OCI-LY7 (cell line): ENCODE data around the gene IL2RG. TPM values are rescaled to one million over a fixed set of nuclear protein-coding genes. Genes with fewer than 3 reads are reported as not detected.

Experiments
- small RNA-seq: library from RNA; depleted of rRNA; stranded (forward); fragments of <200 nt; gene quantifications from one replicate; pipeline ENCODE3, GENCODE V24; 2014
- total RNA-seq, 2 experiments: library from RNA; depleted of rRNA in 1 of 2; stranded (reverse); fragments of >200 nt in 1 of 2; shearing (Covaris generic) in 1 of 2; gene quantifications; 2 replicates each; pipeline ENCODE4 v1.2.3, GENCODE V29; 2014 to 2022

The IL2RG gene
- total RNA-seq, 2 experiments from 2014 or later = 21.5 to 33.6 TPM

Small RNA genes lying within 50 kb of the gene (small RNA-seq; reads per million reads assigned to genes)
- gene CXorf65 = not detected

Other genes with a start within 250 kb of the IL2RG start
- not detected in 2 replicates for gene TEX11, start 202.9 kb downstream of the IL2RG start, total RNA-seq (2014; rRNA removed; shearing (Covaris generic))
- gene TEX11, start 202.9 kb downstream of the IL2RG start, total RNA-seq (2022) = not detected in 2 replicates
- gene SLC7A3, start 180.5 kb downstream of the IL2RG start, total RNA-seq (2014; rRNA removed; shearing (Covaris generic)) = not detected in 2 replicates
- not detected in 2 replicates for gene SLC7A3, start 180.5 kb downstream of the IL2RG start, total RNA-seq (2022)
- gene SNX12, start 43.2 kb downstream of the IL2RG start, total RNA-seq (2014; rRNA removed; shearing (Covaris generic)) = 21.3 and 24.8 TPM in 2 replicates
- 27.4 and 28.7 TPM in 2 replicates for gene SNX12, start 43.2 kb downstream of the IL2RG start, total RNA-seq (2022)
- 3.8 and 6.7 TPM in 2 replicates for gene FOXO4, start 15.7 kb downstream of the IL2RG start, total RNA-seq (2014; rRNA removed; shearing (Covaris generic))
- gene FOXO4, start 15.7 kb downstream of the IL2RG start, total RNA-seq (2022) = 12.1 and 12.8 TPM in 2 replicates
- 1.1 and 3.2 TPM in 2 replicates for gene CXorf65, start 4.8 kb downstream of the IL2RG start, total RNA-seq (2014; rRNA removed; shearing (Covaris generic))
- 1.8 and 5.1 TPM in 2 replicates for gene CXorf65, start 4.8 kb downstream of the IL2RG start, total RNA-seq (2022)
- gene MED12, start 7.0 kb upstream of the IL2RG start, total RNA-seq (2014; rRNA removed; shearing (Covaris generic)) = 20.5 and 23.1 TPM in 2 replicates
- gene MED12, start 7.0 kb upstream of the IL2RG start, total RNA-seq (2022) = 31.1 and 38.8 TPM in 2 replicates
- gene NLGN3, start 33.3 kb upstream of the IL2RG start, total RNA-seq (2014; rRNA removed; shearing (Covaris generic)) = 0.51 and 0.57 TPM in 2 replicates
- 1.3 and 1.7 TPM in 2 replicates for gene NLGN3, start 33.3 kb upstream of the IL2RG start, total RNA-seq (2022)
- gene GJB1, start 111.6 kb upstream of the IL2RG start, total RNA-seq (2014; rRNA removed; shearing (Covaris generic)) = not detected in 2 replicates
- gene GJB1, start 111.6 kb upstream of the IL2RG start, total RNA-seq (2022) = not detected in 2 replicates
- gene ZMYM3, start 142.6 kb upstream of the IL2RG start, total RNA-seq (2014; rRNA removed; shearing (Covaris generic)) = 21.8 and 23.8 TPM in 2 replicates
- gene ZMYM3, start 142.6 kb upstream of the IL2RG start, total RNA-seq (2022) = 40.3 and 41.4 TPM in 2 replicates
- gene NONO, start 172.1 kb upstream of the IL2RG start, total RNA-seq (2014; rRNA removed; shearing (Covaris generic)) = 379 and 508 TPM in 2 replicates
- 488 and 532 TPM in 2 replicates for gene NONO, start 172.1 kb upstream of the IL2RG start, total RNA-seq (2022)
- gene ITGB1BP2, start 190.2 kb upstream of the IL2RG start, total RNA-seq (2014; rRNA removed; shearing (Covaris generic)) = 7.8 and 8.8 TPM in 2 replicates
- gene ITGB1BP2, start 190.2 kb upstream of the IL2RG start, total RNA-seq (2022) = 7.5 and 8.9 TPM in 2 replicates